GM21360 (cell line): ENCODE data around the gene RUBCN.
A peak's percentile ranks its signal among the peaks of the same experiment; 100 is the strongest.
"Not testable (repeated sequence)": the region's sequence is repeated elsewhere in the genome, so short reads cannot be mapped to it uniquely, and the experiment has no call there.

Experiments used
- ATAC-seq: cut with Tn5 transposase; IDR thresholded peaks from one replicate; pipeline ENCODE4 v1.9.1; 2021; ENCODE audit warnings: mild to moderate bottlenecking, moderate library complexity; ENCODE audit not compliant: unreplicated experiment

RUBCN gene

GRCh38 chr3:197661234-197661834 lies 75.4 kb downstream of the RUBCN start:
- not testable (repeated sequence) for ATAC-seq

GRCh38 chr3:197659701-197660100 lies 77.0 kb downstream of the RUBCN start:
- not testable (repeated sequence) for ATAC-seq

- ATAC-seq = peak; percentile 58
Measured at GRCh38 chr3:197659144-197659543, 77.6 kb downstream of the RUBCN start.

- ATAC-seq = not testable (repeated sequence)
Measured at GRCh38 chr3:197658706-197659105, 78.0 kb downstream of the RUBCN start.

- not testable (repeated sequence) for ATAC-seq
Measured at GRCh38 chr3:197657541-197658292, 79.0 kb downstream of the RUBCN start.

GRCh38 chr3:197656960-197657359 lies 79.7 kb downstream of the RUBCN start:
- not testable (repeated sequence) for ATAC-seq

GRCh38 chr3:197656129-197656528 lies 80.6 kb downstream of the RUBCN start:
- not testable (repeated sequence) for ATAC-seq

- ATAC-seq = peak; percentile 3
Measured at GRCh38 chr3:197654998-197655330, 81.7 kb downstream of the RUBCN start.

GRCh38 chr3:197654090-197654997 lies 82.4 kb downstream of the RUBCN start:
- ATAC-seq = peak; percentile 82

- not testable (repeated sequence) for ATAC-seq
Measured at GRCh38 chr3:197652860-197653259, 83.8 kb downstream of the RUBCN start.

GRCh38 chr3:197647649-197648048 lies 89.1 kb downstream of the RUBCN start:
- ATAC-seq = not testable (repeated sequence)

GRCh38 chr3:197647191-197647590 lies 89.5 kb downstream of the RUBCN start:
- not testable (repeated sequence) for ATAC-seq

- ATAC-seq = not testable (repeated sequence)
Measured at GRCh38 chr3:197646294-197646693, 90.4 kb downstream of the RUBCN start.

GRCh38 chr3:197637556-197637955 lies 99.1 kb downstream of the RUBCN start:
- ATAC-seq = not testable (repeated sequence)

GRCh38 chr3:197631989-197632388 lies 104.7 kb downstream of the RUBCN start:
- not testable (repeated sequence) for ATAC-seq

GRCh38 chr3:197630766-197631165 lies 105.9 kb downstream of the RUBCN start:
- ATAC-seq = not testable (repeated sequence)

GRCh38 chr3:197629286-197629685 lies 107.4 kb downstream of the RUBCN start:
- not testable (repeated sequence) for ATAC-seq

GRCh38 chr3:197627772-197628523 lies 108.8 kb downstream of the RUBCN start:
- ATAC-seq = peak; percentile 62

- ATAC-seq = peak; percentile 40
Measured at GRCh38 chr3:197627158-197627771, 109.4 kb downstream of the RUBCN start.
